ENCODE results near the gene MRRF.

MRRF gene

GRCh38 chr9:122368642-122369041, 104.0 kb downstream of the MRRF start:
- no peak for TF ChIP-seq CTCF (IDR thresholded peaks at IDR 0.05; ENCODE audit: low read depth, low read length)
- no peak for DNase-seq (ENCODE audit: extremely low read depth, low read depth)

- TF ChIP-seq CTCF (IDR thresholded peaks at IDR 0.05; ENCODE audit: low read depth, low read length), result no peak
- no peak for DNase-seq (ENCODE audit: extremely low read depth, low read depth)
These were observed 105.6 kb downstream of the MRRF start for GRCh38 chr9:122370303-122370702.

GRCh38 chr9:122370869-122371755, 106.4 kb downstream of the MRRF start, which contains the start of gene PTGS1:
Gene PTGS1, plus strand, starts transcription at chr9:122371024. Its CDS starts 61 bp downstream, at chr9:122371085.
- no peak for TF ChIP-seq CTCF (IDR thresholded peaks at IDR 0.05; ENCODE audit: low read depth, low read length)
- DNase-seq (ENCODE audit: extremely low read depth, low read depth), result no peak

GRCh38 chr9:122371846-122372245, 107.2 kb downstream of the MRRF start:
- DNase-seq (ENCODE audit: extremely low read depth, low read depth), result no peak
- no peak for TF ChIP-seq CTCF (IDR thresholded peaks at IDR 0.05; ENCODE audit: low read depth, low read length)

GRCh38 chr9:122372856-122373845, 108.5 kb downstream of the MRRF start:
- no peak for DNase-seq (ENCODE audit: extremely low read depth, low read depth)
- TF ChIP-seq CTCF (IDR thresholded peaks at IDR 0.05; ENCODE audit: low read depth, low read length), result no peak

- DNase-seq (ENCODE audit: extremely low read depth, low read depth), result peak; percentile 52
- TF ChIP-seq CTCF (IDR thresholded peaks at IDR 0.05; ENCODE audit: low read depth, low read length), result no peak
These were observed 110.3 kb downstream of the MRRF start for GRCh38 chr9:122374885-122375420.
